ENCODE measurements around the gene KNSTRN.

GRCh38 chr15:40443255-40443654 lies 60.7 kb downstream of the KNSTRN start:
- no peak for TF ChIP-seq EZH2phosphoT487 (IDR thresholded peaks at IDR 0.05; ENCODE audit: low read length)
- no peak for TF ChIP-seq CTCF (IDR thresholded peaks at IDR 0.05; ENCODE audit: low read length)
- TF ChIP-seq EZH2 (optimal IDR thresholded peaks at IDR 0.05; ENCODE audit: low read depth, low read length): no peak

Data from MM.1S (cell line).